ENCODE data around the gene SPATA31C2.
"Not testable (repeated sequence)": the region's sequence is repeated elsewhere in the genome, so short reads cannot be mapped to it uniquely, and the experiment has no call there.

Gene SPATA31C2

DNA sequence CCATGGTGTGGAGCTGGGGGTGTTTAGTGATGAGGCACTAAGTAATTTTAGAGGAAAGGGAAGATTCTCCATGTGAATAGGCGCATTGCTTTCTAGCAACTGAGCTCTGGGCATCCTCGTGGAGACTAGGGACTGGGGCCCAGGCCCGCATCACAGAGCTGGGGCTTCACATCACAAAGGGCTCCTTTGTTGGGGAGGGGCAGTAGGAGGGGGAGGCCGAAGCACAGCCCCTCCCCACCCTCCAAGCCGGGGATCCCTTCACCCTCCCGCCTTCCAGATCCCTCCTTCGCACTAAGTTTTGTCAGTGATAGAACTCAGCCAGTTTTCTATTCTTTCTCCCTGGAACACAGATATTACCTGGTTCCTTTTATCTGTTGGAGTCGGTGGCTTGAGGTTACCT is at the start of gene SPATA31C2:
Gene SPATA31C2, minus strand, starts transcription at position 101 of the 400 bp plus-strand sequence. Its CDS starts 29 bp downstream, at position 72.
- not testable (repeated sequence) for DNase-seq (ENCODE audit: low spot score)

DNA sequence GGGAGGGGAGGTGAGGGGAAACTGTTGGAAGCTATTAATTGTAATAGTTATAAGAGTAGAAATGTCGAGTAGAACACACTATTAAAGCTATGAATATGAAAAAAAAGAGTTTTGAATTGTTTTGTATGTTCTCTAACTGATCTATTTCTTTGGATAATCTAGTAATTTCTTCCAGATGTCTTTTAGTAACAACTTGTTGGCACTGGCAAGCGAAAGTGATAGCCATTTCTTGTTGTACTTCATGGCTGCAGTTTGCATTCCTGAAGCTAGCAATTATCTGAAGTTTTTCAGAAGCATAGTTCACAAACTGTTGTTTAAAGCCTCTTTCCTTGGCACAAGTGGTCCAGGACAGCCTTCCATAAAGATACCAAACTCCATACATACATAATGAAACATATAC is 49.4 kb upstream of the SPATA31C2 start:
- DNase-seq (ENCODE audit: low spot score), result no peak

DNA sequence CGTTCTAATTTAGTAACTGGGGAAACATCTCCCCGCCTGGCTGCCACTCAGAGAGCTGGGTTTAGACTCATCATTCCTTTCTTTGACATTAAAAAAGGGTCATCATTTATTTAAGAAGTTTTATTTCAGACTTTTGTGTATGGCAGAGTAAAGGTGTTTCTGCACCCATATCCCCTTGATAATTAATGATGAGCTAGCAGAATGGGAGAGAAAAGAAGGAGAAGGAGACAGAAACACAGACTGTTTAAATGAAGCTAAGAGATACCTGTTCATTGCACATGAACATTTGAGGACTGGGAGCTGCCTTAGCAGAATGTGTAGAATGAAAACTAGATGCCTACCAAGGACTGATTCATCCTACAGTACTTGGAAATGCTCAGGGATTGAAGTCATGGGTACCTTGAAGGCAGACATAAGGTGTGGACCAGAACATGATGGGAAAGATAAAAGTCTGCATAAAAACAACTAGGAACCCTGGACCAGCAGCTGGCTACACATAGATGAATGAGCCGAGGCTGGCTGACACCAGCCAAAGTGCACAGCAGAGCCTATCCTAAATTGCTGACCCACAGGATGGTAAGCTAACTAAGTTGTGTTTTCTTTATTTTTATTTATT is 48.3 kb upstream of the SPATA31C2 start:
- no peak for DNase-seq (ENCODE audit: low spot score)

DNA sequence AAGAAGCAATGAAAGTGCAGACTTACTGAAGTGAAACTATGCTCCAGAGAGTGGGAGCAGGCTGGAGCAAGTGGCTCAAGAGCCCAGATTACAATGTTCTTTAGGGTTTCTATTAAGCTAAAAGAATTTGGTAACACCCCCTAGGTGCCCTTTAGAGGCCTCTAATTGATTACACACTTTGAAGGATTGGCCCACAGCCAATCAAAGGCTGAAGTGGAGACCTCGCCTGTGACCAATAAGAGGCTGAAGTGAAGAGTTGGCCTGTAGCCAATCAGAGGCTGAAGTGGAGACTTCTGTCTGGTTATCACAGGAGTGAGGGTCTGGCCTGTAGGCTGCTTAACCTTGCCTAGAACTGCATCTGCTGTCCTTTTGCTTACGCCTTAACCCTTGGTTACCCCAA is 46.7 kb upstream of the SPATA31C2 start:
- DNase-seq (ENCODE audit: low spot score), result no peak

DNA sequence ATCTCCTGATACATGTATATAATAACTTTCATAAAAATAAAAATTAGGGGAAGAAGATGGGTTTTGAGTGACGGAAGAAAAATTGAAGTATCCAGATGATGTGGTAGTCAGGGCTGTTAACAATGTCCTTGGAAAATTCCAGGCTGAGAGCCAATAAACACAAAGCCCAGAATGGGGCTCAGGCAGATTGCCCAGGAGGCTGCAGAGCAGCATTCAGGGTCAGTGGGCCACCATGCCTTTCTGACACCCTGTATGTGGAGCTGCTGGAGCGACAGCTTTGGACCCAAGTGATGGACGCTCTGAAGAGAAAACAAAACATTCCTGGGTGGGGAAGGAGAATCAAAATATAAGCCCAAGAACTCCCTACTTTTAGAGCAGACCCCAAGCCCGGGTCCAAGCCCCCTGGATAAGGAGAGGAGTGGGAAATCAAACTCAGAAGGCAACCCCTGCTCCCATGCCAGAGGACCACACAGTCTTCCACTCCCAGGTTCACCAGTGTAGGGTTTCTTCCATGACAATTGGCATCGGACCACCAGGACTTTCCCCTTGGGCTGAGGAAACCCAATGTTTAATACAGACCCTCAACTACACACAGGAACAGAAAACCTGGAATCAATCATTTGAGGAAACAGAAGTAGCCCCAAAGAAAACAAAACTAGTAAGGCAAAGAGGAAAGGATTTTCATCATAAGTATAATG is 45.7 kb upstream of the SPATA31C2 start:
- no peak for DNase-seq (ENCODE audit: low spot score)

DNA sequence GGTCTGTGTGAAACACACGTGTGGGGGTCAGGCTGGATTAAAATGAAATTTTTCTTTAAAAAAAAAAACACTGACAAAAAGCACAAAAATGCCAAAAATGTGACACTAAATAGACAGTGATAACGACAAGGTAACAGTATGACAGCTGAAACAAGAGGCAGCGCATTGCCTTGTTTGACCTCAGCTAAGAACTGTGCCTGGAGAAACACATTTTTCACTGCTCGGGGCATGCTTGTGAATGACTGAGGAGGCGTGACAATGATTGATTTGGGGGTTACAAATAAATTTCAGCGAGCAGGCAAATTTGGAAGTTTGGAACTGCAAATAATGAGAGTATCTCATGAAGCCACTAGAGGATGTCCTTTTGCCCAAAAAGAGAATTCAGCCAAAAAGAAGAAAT is 44.2 kb upstream of the SPATA31C2 start:
- no peak for DNase-seq (ENCODE audit: low spot score)

DNA sequence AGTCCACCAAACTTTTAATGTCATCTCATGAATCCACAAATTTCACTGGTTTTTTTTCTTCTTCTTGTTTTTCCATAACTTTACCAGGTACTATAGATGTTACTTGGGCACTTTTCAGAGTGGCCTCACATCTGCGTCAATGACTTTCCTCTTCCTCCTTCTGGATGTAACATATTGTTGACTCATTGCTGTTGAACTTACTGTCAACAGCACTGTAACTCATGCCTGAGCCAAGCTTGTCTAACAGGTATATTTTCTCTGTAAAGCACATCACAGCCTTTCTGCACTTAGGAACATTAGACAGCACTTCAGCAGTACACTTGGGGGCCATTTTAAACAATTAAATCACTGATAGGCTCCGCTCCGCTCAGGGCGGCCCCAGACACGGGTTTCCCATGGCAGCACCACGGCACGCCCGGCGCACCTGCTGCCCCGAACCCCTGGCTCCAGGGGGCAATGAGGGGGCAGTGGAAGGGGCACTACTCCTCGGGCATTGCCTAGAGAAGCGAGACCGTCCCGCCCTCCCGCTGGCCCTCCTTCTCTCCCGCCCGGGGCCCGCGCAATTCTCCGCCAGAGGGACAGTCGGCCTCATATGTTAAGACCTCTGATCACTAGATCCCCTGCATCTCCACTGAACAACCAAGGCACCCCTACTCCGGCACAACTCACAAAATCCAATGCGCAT is 41.9 kb upstream of the SPATA31C2 start:
- DNase-seq (ENCODE audit: low spot score), result no peak

DNA sequence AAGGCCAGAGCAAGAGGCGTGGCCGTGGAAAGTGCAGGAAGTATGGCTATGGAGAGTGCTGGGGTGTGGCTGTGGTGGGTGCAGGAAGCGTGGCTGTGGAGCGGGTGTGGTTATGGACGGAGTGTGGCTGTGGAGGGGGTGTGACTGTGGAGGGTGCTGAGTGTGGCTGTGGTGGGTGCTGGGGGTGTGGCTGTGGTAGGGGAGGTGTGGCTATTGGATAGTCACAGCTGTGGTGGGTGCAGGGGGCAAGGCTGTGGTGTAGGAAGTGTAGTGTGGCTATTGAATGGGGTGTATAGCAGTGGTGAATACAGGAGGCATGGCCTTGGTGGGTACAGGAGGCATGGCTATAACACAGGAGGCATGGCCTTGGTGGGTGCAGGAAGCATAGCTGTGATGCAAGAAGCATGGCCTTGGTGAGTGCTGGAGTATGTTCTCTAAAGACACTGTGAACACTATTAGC is 40.8 kb upstream of the SPATA31C2 start:
- no peak for DNase-seq (ENCODE audit: low spot score)

DNA sequence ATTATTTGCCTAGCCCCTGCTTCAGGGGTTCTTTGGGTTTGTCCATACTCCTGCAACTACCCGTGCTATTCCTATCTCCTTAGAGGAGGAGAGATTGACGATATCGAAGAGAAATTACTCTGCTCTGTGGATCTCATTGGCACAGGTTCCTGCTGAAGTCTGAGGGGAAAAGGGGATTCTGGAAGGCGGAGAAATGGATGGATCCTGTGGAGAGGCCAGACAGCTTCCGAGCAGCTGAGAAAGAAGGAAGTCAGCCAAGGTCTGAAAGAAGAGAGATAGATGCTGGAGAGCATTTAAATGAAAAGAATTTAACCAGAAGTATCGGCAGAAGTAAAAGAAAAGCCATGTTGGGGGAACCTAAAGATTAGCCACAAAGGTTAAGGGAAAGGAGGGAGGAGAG is 40.4 kb upstream of the SPATA31C2 start:
- DNase-seq (ENCODE audit: low spot score), result no peak

DNA sequence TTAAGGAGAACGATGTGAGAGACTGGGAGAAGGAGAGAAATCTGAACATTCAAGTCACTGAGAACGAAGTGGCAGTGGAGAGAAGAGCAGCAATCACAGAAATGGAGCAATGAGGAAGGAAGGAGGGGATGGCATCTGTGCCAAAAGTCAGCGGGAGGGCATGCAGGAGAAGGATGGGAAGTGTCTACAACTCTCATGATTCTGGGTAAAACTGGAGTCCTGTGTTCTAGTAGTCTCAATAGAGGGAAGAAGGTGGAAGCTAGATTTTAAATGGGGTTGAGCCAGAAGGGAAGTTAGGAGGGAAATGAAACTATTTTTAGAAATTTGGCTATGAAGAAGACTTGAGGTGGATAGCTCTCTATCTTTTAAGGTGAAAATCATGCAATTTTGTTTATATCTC is 39.1 kb upstream of the SPATA31C2 start:
- DNase-seq (ENCODE audit: low spot score), result peak; percentile 45

DNA sequence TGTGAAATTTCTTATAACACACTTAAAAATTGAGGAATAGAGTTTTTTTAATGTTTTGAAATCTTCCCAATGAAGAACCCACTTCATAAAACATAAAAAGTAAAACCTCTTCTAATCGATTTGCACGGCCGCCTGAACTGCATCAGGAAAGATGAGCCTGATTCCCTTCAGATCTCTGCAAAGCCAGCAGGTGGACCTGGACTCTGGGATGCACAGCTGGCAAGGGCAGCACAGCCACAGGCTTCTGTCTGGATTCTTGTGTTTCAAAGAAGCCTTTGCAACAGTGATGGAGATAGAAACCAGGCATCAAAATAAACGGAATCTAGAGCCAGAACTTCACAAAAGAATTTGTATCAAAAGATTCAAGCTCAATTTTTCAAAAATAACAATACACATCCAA is 36.0 kb upstream of the SPATA31C2 start:
- DNase-seq (ENCODE audit: low spot score), result no peak

DNA sequence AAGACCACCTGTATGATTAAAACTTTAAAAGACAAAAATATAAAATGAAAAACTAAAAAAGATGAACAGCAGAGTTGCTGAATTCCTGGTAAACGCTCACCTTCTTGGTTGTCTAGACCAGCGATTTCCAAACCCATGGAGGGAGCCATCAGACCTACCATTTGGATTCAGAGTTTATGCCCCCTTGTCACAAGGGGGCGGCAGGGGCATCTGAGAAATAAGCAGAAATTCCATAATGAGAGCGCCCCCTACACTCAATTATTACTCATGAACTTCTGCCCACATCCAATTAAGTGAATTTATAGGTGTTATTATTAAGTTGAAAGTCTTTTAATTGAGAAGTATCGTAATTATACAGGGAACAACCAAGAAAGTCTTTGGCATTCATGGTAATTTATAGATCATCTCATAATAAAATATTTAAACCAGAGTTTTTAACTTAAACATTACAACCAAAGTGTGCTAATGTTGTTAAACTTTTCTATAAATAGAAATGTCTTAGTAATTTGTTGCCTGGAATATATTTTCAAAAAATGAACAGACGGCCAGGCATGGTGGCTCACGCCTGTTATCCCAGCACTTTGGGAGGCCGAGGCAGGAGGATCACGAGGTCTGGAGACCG is 35.2 kb upstream of the SPATA31C2 start:
- peak; percentile 53 for DNase-seq (ENCODE audit: low spot score)

DNA sequence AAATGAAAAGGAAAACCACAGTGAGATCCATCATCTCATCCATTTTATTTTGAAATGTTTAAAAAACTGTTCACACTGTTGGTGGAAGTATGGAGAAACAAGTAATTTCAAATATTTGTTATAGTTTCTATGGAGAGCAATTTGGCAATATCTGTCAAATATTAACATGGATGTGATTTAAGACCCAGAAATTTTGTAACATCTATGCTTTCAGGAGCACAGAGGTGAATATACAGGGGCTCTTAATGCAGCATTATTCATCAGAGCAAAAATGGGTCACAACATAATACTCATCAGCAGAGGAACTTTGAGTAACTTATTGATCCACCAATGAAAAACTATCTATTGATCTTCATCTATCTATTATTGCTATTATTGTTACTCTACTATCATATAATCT is 31.4 kb upstream of the SPATA31C2 start:
- no peak for DNase-seq (ENCODE audit: low spot score)

DNA sequence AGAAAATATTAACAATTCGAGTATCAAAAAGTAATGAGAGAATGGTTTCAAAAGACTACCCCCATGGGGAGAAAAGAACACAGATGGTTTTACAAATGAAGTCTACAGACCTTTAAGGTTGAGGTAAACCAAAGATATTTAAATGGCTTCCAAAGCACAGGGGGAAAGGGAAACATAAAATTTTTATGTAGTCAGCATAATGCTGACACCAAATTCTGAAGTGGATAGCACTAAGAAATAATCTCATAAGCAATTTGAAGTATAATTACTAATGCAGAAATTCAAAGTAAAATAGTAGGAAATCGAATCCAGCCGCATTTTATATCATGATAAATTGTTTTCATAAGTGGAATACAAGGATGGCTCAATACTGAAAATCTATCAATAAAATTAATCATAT is 30.3 kb upstream of the SPATA31C2 start:
- DNase-seq (ENCODE audit: low spot score), result no peak

DNA sequence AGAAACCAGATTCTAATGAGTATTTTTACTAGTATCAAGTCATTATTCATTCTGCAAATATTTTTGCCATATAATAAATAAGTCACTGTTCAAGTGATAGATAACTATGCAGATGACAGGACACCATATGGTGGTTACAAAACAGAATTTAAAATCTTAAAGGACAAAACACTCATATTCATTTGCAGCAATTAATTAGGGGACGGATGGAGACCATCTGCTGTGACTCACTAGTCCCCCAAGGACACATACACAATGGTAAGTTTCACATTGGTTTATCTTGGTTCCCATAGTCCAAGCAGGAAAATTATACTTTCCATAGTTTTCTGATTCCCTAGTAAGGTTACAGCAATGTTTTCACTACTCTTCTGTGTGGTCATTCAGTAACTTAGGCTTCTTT is 28.4 kb upstream of the SPATA31C2 start:
- DNase-seq (ENCODE audit: low spot score), result no peak

DNA sequence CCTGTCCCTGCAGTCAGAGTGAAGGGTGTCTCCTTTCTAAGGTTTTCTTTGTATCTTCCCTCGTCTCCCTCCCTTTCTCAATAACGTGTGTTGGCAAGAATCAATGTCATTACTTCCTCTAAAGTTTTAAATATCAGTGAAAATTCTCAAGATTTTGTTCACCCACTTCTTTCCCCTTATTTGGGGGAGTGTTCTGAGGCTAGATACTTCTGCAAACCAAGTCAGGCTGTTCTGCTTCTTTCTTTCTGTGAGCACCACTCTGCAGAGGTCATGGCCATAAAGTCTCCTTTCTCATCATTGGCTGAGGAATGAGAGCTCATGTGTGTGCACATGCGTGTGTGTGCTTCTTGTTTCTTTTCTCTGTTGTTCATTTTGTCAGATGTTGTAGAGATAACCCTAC is 26.6 kb upstream of the SPATA31C2 start:
- DNase-seq (ENCODE audit: low spot score), result no peak

DNA sequence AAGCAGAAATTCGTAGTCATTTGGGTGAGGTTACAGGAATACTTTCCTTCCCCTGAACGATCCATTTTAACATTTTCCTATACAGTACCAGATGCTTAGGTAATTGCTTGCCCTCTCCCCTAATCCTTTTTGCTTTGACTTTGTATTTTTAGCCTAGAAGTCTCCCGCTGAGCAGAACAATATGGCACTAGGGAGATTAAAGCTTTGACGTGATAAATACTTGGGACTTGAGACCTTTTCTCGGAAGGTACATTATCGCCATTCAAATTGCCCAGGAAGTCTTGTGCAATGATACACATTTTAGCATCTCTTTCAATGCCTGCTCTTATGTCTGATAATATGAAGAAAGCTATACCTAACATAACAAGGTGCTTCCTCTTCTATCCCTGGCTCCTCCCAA is 22.9 kb upstream of the SPATA31C2 start:
- DNase-seq (ENCODE audit: low spot score), result no peak

DNA sequence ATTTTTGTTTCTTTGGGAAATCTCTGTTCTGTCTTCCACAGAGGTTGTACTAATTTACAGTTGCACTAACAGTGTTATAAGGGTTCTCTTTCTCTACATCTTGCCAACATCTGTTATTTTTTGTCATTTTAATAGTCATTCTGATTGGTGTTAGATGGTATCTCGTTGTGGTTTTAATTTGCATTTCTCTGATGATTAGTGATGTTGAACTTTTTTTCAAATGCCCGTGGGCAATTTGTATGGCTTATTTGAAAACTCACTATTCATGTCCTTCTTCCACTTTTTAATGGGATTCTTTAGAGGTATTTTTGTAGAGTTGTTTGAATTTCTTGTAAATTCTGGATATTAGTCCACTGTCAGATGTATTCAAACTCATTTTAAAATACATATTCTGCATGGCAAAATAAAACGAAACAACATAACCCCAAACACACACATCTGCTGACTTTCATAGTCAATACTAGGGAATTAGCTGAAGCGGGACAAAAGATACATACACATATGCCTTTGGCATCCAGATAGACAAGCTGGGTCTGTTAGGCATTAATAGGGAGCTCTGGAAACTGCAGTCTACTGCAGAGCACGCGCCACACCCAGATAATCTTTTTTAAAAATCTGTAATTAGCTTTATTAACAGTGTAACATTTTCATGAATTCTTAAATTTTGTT is 5.8 kb upstream of the SPATA31C2 start:
- DNase-seq (ENCODE audit: low spot score), result no peak

DNA sequence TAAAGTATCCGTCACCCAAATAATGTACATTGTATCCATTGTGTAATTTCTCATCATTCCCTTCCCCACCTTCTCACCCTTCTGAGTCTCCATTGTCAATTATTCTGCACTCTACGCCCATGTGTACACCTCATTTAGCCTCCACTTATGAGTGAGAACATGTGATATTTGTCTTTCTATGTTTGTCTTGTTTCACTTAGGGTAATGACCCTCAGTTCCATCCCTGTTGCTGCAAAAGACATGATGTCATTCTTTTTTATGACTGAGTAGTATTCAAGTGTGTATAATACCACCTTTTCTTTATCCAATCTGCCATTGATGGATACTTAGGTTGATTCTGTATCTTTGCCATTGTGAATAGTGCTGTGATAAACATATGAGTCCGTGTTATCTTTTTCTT is 4.9 kb upstream of the SPATA31C2 start:
- no peak for DNase-seq (ENCODE audit: low spot score)

DNA sequence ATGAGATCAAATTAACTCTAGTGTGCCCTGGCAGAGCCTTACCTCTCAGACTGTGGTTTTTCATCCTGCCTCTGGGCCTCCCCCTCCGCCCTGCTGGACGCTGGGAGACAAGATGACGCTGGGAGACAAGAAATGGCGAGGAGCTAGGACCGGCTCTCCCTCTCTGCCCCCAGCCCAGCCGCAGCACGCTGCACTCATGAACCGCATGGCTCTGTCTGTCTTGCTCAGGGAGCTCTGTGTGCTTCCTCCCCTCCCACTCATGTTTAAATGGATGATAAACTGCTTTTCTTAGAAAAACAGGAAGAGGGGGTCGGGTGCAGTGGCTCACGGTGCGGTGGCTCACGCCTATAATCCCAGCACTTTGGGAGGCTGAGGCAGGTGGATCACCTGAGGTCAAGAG is 4.7 kb downstream of the SPATA31C2 start:
- not testable (repeated sequence) for DNase-seq (ENCODE audit: low spot score)

DNA sequence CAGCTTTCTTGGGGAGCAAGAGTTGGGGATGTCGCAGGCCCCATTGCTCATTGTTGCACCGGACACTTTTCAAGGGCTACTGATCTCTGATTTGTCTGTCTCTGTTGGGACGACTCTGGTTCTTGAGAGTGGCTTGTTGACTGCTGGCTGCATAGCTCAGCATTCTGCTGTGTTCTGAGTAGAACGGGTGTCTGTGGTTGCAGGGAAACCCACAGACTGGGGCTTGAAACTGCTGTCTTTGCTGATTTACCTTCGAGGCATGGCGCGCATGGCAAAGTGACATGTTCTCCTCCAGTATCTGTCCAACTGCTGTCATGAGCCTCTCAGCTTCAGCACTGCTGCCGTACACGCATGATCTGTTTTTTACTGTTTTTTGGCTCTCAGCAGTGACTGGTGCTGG is 8.7 kb downstream of the SPATA31C2 start:
- DNase-seq (ENCODE audit: low spot score), result not testable (repeated sequence)

DNA sequence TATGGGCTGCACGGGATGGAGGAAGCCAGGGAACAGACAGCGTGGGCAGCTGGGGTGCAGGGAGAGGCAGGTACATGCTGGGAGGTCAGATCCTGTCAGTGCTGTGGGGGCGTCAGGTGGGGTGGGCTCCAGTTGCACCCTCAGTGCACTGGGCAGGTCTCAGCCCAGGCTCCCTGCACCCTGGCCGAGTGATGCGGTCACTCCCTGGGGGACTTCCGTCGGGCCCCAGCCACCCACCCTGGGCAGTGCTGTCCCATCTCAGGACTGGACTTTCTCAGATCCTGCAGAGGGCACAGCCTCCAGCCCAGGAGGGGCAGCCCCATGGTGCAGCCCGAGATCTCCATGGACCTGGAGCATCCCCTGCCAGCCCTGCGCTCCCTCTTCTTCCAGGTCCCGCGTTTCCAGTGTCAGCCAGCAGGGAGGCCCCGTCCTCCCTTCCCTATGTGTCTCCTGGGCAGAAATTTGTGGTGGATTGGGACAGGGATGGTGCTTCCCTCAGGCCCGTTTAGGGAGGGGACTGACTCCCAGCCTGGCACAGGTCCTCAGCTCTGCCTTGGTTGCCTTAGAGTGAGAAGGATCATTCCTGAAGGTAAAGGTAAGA is 10.5 kb downstream of the SPATA31C2 start:
- not testable (repeated sequence) for DNase-seq (ENCODE audit: low spot score)

All from pons (tissue), 1 donor.